ENCODE measurements around the gene ZFAND3.

Gene ZFAND3

DNA sequence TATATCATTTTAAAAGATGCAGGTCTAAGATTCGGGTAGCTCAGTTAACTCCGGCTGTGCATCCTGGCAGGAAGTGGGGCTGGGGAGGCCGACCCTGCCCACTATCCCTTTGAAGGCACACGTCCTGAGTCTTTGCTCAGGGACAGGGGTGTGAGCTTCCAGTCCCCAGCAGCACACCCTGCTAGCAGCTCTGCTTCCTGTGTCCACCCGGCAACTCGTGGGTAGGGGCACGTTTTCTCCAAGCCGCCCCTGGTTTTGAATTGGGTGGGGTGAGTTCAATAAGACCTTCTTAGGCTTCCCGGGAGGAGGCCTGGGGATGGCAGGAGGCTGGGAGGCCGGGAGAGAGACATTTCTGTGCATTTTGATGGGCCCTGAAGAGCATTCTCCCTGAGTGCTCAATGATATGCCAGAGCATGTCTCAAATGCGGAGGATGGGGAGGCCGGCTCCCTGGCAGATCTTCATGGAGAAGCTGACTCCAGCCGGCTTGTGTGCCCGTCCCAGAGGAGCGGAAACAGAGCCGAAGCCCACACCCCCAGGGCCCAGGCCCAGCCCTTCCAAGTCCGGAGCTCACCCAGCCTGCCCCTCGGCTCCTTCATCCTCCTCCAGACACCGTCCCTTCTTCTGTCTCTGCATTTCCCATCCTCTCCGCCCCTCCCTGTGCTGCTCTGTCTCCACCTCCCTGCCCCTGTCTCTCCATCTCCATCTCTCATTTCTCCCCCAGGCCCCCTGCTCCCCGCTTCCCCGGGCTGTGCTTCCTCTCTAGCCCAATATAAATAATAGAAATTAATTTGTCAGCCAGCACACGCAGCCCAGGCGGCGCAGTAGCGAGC is 36.3 kb upstream of the ZFAND3 start:
- TF ChIP-seq, protein P1, sequence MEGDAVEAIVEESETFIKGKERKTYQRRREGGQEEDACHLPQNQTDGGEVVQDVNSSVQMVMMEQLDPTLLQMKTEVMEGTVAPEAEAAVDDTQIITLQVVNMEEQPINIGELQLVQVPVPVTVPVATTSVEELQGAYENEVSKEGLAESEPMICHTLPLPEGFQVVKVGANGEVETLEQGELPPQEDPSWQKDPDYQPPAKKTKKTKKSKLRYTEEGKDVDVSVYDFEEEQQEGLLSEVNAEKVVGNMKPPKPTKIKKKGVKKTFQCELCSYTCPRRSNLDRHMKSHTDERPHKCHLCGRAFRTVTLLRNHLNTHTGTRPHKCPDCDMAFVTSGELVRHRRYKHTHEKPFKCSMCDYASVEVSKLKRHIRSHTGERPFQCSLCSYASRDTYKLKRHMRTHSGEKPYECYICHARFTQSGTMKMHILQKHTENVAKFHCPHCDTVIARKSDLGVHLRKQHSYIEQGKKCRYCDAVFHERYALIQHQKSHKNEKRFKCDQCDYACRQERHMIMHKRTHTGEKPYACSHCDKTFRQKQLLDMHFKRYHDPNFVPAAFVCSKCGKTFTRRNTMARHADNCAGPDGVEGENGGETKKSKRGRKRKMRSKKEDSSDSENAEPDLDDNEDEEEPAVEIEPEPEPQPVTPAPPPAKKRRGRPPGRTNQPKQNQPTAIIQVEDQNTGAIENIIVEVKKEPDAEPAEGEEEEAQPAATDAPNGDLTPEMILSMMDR (IDR thresholded peaks at IDR 0.05), result no peak

DNA sequence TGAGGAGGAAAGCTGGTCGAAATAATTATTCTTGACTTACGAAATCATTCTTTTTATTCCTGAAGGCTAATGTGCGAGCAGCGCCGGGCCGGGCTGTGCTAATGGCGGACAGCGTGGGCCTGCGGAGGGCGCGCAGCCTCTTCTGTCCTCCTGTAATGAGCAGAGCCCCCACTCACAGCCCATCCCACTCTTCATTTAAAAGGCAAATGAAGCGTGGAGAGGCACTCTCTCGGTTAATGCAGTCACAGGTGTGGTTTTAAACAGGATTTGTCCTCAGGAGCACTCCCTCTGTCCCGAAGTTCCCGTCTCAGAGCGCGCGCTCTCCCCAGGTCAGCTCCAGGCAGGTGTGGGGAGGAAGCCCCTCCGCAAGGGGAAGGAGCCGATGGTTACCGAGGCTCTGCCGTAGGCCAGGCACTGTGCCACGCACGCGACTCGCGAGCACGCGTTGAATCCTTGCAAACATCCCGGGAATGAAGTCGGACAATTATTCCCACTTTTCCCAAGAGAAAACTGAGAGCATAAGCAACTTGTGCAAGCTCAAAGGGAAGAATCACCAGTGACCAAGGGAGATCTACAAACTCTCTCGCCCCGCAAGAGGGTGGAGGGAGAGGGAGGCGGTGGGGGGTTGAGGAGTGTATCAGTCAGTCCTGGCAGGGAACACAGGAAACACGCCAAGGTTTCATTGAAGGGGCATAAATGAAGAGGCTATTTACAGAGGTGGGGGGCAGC is 35.5 kb upstream of the ZFAND3 start:
- TF ChIP-seq, protein P1 (IDR thresholded peaks at IDR 0.05), result no peak

DNA sequence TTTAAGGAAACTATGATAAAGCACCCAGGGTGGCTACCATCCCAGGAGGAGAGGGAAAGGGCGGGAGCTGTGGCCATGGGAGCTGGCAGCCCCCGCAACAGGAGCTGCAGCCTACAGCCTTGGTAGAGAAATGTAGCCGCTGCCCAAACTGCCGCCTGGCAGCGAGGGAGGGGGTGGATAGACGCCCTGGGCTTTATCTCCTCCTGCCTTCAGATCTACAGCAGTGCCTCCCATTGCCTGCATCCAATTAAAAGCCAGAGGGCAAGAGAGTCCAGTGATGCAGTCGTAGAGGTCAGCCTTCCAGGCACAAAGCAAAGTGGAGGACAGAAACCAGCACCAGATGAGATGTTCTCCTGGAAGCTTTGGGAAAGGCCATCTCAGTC is 35.0 kb upstream of the ZFAND3 start:
- TF ChIP-seq, protein P1 (IDR thresholded peaks at IDR 0.05), result no peak

DNA sequence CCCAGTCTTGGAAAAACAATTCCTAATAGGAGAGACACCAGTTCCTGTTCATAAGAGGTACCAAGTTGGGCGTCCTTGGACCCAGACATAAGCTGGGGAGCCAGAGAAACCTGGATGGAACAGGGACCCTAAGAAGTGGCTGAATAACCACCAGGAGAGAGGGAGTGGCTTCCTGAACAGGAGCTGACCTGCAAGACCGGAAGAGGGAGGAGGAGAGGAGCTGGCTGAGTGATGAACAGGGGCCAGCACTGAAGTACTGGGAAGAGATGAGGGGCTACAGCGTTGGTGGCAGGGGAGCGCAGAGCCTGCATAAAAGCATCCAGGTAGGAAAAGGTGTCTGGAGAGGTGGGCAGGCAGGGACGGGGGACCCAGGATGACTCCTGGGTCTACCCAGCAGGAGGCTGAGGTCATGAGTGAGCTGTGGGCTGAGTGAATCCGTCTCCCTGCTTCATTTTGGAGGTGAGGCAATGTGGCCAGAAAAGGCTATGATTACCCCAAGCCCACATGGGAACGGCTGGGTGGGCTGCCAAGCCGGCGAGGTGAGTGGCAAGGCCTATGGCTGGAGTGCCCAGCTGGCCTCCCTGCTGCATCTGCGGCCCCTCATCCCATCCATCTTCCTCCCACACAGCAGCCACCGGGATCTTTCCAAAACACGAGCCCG is 34.4 kb upstream of the ZFAND3 start:
- TF ChIP-seq, protein P1 (IDR thresholded peaks at IDR 0.05), result no peak

DNA sequence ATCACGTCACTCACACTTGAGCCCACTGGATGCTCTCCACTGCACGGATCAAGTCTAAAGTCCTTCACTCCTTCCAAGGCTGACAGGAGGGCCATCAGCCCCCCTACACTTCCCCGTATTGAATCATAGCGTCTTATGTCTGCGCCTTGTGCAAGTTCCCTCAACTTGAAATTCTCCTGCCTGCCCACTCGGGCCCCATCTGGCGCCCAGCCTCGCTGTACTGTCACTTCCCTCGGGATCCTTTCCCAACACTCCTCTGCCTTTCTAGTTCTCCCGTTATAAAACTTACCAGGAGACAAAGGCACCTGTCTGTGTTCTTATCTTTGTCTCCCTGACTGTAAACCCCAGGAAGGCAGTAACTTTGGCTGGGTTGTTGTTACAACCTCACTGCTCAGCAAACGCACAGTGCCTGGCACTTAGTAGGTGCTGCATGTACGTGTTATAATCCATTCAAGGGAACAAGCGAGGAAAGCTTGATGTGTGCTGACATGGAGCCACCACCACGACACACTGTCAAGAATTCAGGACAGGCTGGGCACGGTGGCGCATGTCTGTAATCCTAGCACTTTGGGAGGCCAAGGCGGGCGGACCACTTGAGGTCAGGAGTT is 33.8 kb upstream of the ZFAND3 start:
- TF ChIP-seq, protein P1 (IDR thresholded peaks at IDR 0.05), result no peak

DNA sequence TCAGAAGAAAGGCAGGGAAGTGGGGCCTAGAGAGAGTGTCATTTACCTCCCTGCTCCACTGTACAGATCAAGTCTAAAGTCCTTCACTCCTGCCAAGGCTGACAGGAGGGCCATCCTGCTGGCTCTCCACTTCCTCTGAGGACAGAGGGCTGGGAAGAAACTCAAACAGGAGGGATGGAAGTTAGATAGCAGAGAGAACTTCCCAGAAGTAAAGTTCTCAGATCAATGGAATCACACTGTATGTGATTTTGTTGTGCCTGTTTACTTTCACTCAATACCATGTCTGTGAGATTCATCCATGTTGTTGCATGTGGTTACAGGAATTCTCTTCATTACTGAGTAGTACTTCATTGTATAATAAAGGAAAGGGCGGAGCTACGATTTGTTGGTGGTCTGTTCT is 32.3 kb upstream of the ZFAND3 start:
- TF ChIP-seq, protein P1 (IDR thresholded peaks at IDR 0.05), result no peak

DNA sequence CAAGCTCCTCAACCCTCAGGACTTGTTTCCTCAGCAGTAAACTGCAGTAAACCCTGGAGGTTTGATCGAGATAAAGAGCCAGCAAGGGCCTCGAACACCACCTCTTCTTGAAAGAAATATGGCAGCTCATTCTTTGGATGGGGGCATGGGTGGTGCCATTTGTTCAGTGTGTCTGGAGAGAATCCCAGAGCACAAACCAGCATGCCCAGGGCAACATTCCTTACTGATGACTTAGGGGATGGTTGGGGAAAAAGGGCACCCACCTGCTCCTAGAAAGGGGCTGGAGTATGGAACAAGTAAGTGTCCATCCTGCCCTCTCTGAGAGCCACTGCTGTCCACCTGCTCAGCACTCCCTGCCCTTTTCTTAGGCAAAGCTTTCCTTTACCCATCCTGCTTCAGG is 31.3 kb upstream of the ZFAND3 start:
- TF ChIP-seq, protein P1 (IDR thresholded peaks at IDR 0.05), result no peak

All from LNCAP (cell line).